Measurements from ENCODE around the gene MTUS2.

DNA sequence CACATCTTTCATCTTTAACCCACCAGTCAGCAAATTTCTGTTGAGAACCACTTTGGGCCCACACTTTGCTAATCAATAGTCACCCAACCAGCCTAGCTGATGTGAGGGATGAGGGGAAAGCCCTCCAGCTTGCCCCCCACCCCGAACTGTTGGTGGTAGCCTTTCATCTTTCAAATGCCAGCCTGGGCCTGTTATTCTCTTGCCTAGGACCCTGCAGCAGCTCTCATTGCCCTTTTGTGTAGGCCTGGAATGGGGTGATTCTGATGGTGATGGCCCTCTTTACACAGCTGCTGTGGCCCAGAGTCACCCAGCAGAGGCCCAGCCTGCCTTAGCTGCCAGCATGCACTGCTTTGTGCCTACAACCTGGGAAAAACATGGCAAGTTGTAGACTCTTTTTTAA lies 480.9 kb downstream of the MTUS2 start:
- no peak for TF ChIP-seq ZNF274 (IDR thresholded peaks at IDR 0.05; ENCODE audit: low read depth, low read length)
- no peak for TF ChIP-seq YY1 (IDR thresholded peaks at IDR 0.05; ENCODE audit: insufficient read depth, insufficient read length)
- no peak for TF ChIP-seq SUZ12 (IDR thresholded peaks at IDR 0.05; ENCODE audit: extremely low read depth, insufficient read depth, insufficient read length)
